Left ventricle myocardium superior (tissue), 1 donor: ENCODE results near the gene PLET1. TPM values are rescaled to one million over a fixed set of nuclear protein-coding genes. Genes with fewer than 3 reads are reported as not detected.
A peak's percentile ranks its signal among the peaks of the same experiment; 100 is the strongest.

Experiments used
- ATAC-seq: fragments of 200-7000 bp; cut with Tn5 transposase; one replicate; pipeline ENCODE4 v1.9.1; 2020; ENCODE audit warnings: mild to moderate bottlenecking, moderate library complexity
- DNase-seq: peaks from one replicate; pipeline ENCODE4 v3.0.0-alpha.2; 2020
- intact Hi-C: fragments of 100-400 bp; cut with micrococcal nuclease; formaldehyde crosslinking; loops from one replicate; pipeline ENCODE4 v1.11.0; 2022
- total RNA-seq: library from RNA; stranded (reverse); fragmentation: NEBNext Ultra II Directional; extraction: Animal tissue kit (Norgen Biotek cat#: 25700); gene quantifications from one replicate; pipeline ENCODE4 v1.2.1, GENCODE V29; 2021
- donor health status: DM: no; HTN: yes; CAD: no; lungs with severe emphysema.

The PLET1 gene
- total RNA-seq, 1 donor from 2014 or later, result not detected

GRCh38 chr11:112289588-112290492 is 29.2 kb upstream of the PLET1 start:
- intact Hi-C loops, result loop anchor here (10.0 kb wide), 2 partner anchors 265 to 995 kb away; no protein-coding TSS in a partner anchor
- ATAC-seq (peak; percentile 88), DNase-seq (peak; percentile 93)

GRCh38 chr11:112288021-112288420 is 27.4 kb upstream of the PLET1 start:
- ATAC-seq (no peak), DNase-seq (no peak)
- intact Hi-C loops, result loop anchor here (10.0 kb wide), 1 partner anchor 267 kb away; no protein-coding TSS in a partner anchor

GRCh38 chr11:112285841-112286311 is 25.2 kb upstream of the PLET1 start:
- ATAC-seq (no peak), DNase-seq (no peak)
- intact Hi-C loops, result loop anchor here (10.0 kb wide), 1 partner anchor 269 kb away; no protein-coding TSS in a partner anchor

- ATAC-seq, result no peak
- no peak for DNase-seq
- intact Hi-C loops, result loop anchor here (10.0 kb wide), 1 partner anchor 273 kb away; no protein-coding TSS in a partner anchor
These were observed 21.1 kb upstream of the PLET1 start for GRCh38 chr11:112281726-112282125.

- intact Hi-C loops, result loop anchor here (10.0 kb wide), 1 partner anchor 274 kb away; no protein-coding TSS in a partner anchor
- ATAC-seq, result peak; percentile 94
These were observed 19.8 kb upstream of the PLET1 start for GRCh38 chr11:112280268-112281126.

GRCh38 chr11:112279901-112280267 is 19.2 kb upstream of the PLET1 start:
- intact Hi-C loops, result loop anchor here (5.0 to 10.0 kb wide), 3 partner anchors 58 to 275 kb away; no protein-coding TSS in a partner anchor
- peak; percentile 86 for DNase-seq
- ATAC-seq, result peak; percentile 85

More at GRCh38 chr11:112280268-112281126, 19.8 kb upstream of the PLET1 start:
- peak; percentile 45 for DNase-seq

- DNase-seq, result no peak
- ATAC-seq, result no peak
- intact Hi-C loops, result loop anchor here (5.0 to 10.0 kb wide), 2 partner anchors 57 to 164 kb away; no protein-coding TSS in a partner anchor
These were observed 18.1 kb upstream of the PLET1 start for GRCh38 chr11:112278803-112279202.

GRCh38 chr11:112277941-112278340 is 17.3 kb upstream of the PLET1 start:
- intact Hi-C loops, result loop anchor here (5.0 to 10.0 kb wide), 2 partner anchors 56 to 163 kb away; no protein-coding TSS in a partner anchor
- ATAC-seq, result no peak

GRCh38 chr11:112277029-112277428 is 16.4 kb upstream of the PLET1 start:
- ATAC-seq, result no peak
- DNase-seq, result no peak
- intact Hi-C loops, result loop anchor here (5.0 to 10.0 kb wide), 2 partner anchors 55 to 162 kb away; no protein-coding TSS in a partner anchor

More at GRCh38 chr11:112277941-112278340, 17.3 kb upstream of the PLET1 start:
- no peak for DNase-seq

GRCh38 chr11:112274007-112274783 is 13.5 kb upstream of the PLET1 start:
- DNase-seq (no peak), ATAC-seq (no peak)
- intact Hi-C loops, result loop anchor here (10.0 kb wide), 1 partner anchor 159 kb away; no protein-coding TSS in a partner anchor

- DNase-seq, result no peak
- no peak for ATAC-seq
- intact Hi-C loops, result loop anchor here (10.0 kb wide), 1 partner anchor 158 kb away; no protein-coding TSS in a partner anchor
These were observed 12.4 kb upstream of the PLET1 start for GRCh38 chr11:112273066-112273465.

GRCh38 chr11:112271242-112271641 is 10.6 kb upstream of the PLET1 start:
- ATAC-seq, result no peak
- DNase-seq, result no peak
- intact Hi-C loops, result loop anchor here (10.0 kb wide), 1 partner anchor 156 kb away; no protein-coding TSS in a partner anchor

GRCh38 chr11:112270551-112271180 is 10.0 kb upstream of the PLET1 start:
- ATAC-seq, result no peak
- no peak for DNase-seq
- intact Hi-C loops, result loop anchor here (10.0 kb wide), 1 partner anchor 156 kb away; no protein-coding TSS in a partner anchor

GRCh38 chr11:112269139-112269538 is 8.5 kb upstream of the PLET1 start:
- ATAC-seq (no peak), DNase-seq (no peak)
- intact Hi-C loops, result no loop called here

GRCh38 chr11:112268406-112268805 is 7.7 kb upstream of the PLET1 start:
- no peak for DNase-seq
- intact Hi-C loops, result no loop called here
- ATAC-seq, result no peak

- DNase-seq, result no peak
- intact Hi-C loops, result no loop called here
- no peak for ATAC-seq
These were observed 6.5 kb upstream of the PLET1 start for GRCh38 chr11:112267188-112267591.

- ATAC-seq, result peak; percentile 69
- intact Hi-C loops, result no loop called here
- DNase-seq, result no peak
These were observed 5.7 kb upstream of the PLET1 start for GRCh38 chr11:112266410-112266778.
